ENCODE results near the gene CEP76. TPM values are rescaled to one million over a fixed set of nuclear protein-coding genes. Genes with fewer than 3 reads are reported as not detected.

Gene CEP76
- total RNA-seq, 1 experiment from 2014 or later: 12.9 TPM

DNA sequence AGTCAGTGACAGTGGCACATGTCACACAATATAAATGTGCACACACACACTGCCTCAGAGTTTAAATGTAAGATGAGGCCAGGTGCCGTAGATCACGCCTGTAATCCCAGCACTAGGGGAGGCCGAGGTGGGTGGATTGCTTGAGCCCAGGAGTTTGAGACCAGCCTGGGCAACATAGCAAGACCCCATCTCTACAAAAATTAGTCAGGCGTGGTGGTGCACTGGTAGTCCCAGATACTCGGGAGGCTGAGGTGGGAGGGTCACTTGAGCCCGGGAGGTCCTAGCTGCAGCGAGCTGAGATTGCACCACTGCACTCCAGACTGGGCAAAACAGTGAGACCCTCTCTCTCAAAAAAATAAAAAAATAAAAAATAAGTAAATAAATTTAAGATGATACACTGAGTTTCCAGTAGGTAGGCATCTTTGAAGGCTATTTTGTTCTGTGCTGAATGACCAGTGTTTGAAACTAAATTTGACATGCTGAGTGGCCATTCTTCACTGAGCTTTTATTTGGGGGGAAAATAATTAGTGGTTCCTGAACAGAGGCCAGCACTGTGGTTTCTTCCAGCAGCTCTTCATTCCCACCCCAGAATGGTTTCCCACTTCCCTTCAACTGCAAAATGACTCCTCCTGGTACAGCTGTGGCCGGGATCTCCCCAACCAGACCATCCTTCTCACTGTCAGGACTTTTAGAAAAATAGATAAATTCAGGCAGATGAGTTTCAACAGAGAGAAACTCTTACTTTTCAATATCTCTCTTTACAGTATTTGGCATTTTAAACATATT, 45.2 kb upstream of the CEP76 start:
- intact Hi-C loops (cut with micrococcal nuclease; ENCODE audit: unreplicated experiment): no loop called here
- peaks cover 4% of the 10 kb centered on the region; the same call in 1 of the 2 replicates for H3K4me1 ChIP-seq (ENCODE audit: control insufficient read depth, insufficient read depth, low read length)
- ATAC-seq (no peak), DNase-seq (ENCODE audit: low read depth, low spot score) (no peak)
- in situ Hi-C loops (cut with HindIII; ENCODE audit: low pct_unique_long_range_greater_than_20kb, low sequenced_read_pairs): no loop called here
- BruUV-seq (replicated peaks): no TSS peak
- no peaks in the 10 kb centered on the region for H3K9me3 ChIP-seq (ENCODE audit: control insufficient read depth, insufficient read depth, low read depth, low read length)
- ChIA-PET CTCF (no interaction called here), POLR2A (no interaction called here)
- no peaks in the 10 kb centered on the region for H3K36me3 ChIP-seq (ENCODE audit: control insufficient read depth, insufficient read depth, low read length)
- no peak overlapping the region for H3K27ac ChIP-seq (ENCODE audit: low read length)
- H3K4me3 ChIP-seq (ENCODE audit: low read depth in 2 of 2, low read length in 2 of 2): no peak overlapping the region
- H3K27me3 ChIP-seq (ENCODE audit: control insufficient read depth, insufficient read depth, low read length): no peaks in the 10 kb centered on the region
- TF ChIP-seq CTCF (IDR thresholded peaks at IDR 0.05): no peak
- TF ChIP-seq, protein P1, sequence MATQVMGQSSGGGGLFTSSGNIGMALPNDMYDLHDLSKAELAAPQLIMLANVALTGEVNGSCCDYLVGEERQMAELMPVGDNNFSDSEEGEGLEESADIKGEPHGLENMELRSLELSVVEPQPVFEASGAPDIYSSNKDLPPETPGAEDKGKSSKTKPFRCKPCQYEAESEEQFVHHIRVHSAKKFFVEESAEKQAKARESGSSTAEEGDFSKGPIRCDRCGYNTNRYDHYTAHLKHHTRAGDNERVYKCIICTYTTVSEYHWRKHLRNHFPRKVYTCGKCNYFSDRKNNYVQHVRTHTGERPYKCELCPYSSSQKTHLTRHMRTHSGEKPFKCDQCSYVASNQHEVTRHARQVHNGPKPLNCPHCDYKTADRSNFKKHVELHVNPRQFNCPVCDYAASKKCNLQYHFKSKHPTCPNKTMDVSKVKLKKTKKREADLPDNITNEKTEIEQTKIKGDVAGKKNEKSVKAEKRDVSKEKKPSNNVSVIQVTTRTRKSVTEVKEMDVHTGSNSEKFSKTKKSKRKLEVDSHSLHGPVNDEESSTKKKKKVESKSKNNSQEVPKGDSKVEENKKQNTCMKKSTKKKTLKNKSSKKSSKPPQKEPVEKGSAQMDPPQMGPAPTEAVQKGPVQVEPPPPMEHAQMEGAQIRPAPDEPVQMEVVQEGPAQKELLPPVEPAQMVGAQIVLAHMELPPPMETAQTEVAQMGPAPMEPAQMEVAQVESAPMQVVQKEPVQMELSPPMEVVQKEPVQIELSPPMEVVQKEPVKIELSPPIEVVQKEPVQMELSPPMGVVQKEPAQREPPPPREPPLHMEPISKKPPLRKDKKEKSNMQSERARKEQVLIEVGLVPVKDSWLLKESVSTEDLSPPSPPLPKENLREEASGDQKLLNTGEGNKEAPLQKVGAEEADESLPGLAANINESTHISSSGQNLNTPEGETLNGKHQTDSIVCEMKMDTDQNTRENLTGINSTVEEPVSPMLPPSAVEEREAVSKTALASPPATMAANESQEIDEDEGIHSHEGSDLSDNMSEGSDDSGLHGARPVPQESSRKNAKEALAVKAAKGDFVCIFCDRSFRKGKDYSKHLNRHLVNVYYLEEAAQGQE (IDR thresholded peaks at IDR 0.05; ENCODE audit: insufficient read depth in 1 of 2, low read depth in 2 of 2, low read length in 1 of 2): no peak
- no peak for TF ChIP-seq TCF7L2 (IDR thresholded peaks at IDR 0.05; ENCODE audit: low read depth, low read length)
- no peak for TF ChIP-seq SIN3A (IDR thresholded peaks at IDR 0.05; ENCODE audit: borderline replicate concordance, insufficient read depth, low read depth, low read length)
- TF ChIP-seq POLR2AphosphoS5 (IDR thresholded peaks at IDR 0.05; ENCODE audit: low read depth, low read length): no peak

DNA sequence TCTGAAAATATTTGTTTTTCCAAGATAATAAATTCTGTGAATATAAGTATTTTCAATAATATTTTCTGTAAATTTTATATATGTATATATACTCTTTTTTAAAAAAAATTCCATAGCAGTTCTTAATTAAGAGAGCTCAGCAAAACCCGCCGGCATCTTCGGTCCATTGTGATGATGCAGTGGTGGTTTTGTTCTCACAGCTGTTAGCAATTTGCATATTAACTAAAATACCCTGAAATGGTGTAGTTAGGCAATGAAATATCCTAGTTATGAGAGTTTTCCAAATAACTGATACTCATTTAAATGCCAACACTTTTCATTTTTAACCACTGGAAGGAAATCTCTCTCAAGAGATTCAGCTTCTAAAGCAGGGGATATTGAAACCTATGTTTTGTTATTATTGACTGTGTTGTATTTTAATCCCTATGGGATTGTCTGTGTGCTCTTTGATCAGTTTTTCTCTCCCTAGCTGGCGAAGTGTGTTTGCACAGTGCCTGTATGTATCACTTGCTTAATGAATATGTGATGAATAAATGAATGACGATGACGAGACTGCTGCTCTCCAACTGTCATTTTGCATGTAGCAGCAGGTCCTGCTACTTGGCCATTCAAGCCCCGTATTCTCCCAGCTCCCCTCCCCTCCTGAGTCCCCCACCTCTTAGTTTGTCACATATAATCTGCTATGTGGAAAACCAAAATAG, 42.7 kb upstream of the CEP76 start:
- H3K27ac ChIP-seq (ENCODE audit: low read length): no peak overlapping the region
- DNase-seq (ENCODE audit: low read depth, low spot score) (no peak), ATAC-seq (no peak)
- intact Hi-C loops (cut with micrococcal nuclease; ENCODE audit: unreplicated experiment): no loop called here
- no TSS peak for BruUV-seq (replicated peaks)
- H3K27me3 ChIP-seq (ENCODE audit: control insufficient read depth, insufficient read depth, low read length): no peaks in the 10 kb centered on the region
- CTCF ChIA-PET: interaction anchor here (1.8 kb wide), 1 partner anchor 189 kb away, joined by 7 read pairs; no protein-coding TSS in a partner anchor
- peaks cover 5% of the 10 kb centered on the region; the same call in 1 of the 2 replicates for H3K4me1 ChIP-seq (ENCODE audit: control insufficient read depth, insufficient read depth, low read length)
- in situ Hi-C loops (cut with HindIII; ENCODE audit: low pct_unique_long_range_greater_than_20kb, low sequenced_read_pairs): no loop called here
- H3K9me3 ChIP-seq (ENCODE audit: control insufficient read depth, insufficient read depth, low read depth, low read length): no peaks in the 10 kb centered on the region
- POLR2A ChIA-PET: no interaction called here
- no peaks in the 10 kb centered on the region for H3K36me3 ChIP-seq (ENCODE audit: control insufficient read depth, insufficient read depth, low read length)
- TF ChIP-seq POLR2AphosphoS5 (IDR thresholded peaks at IDR 0.05; ENCODE audit: low read depth, low read length) (no peak), TCF7L2 (IDR thresholded peaks at IDR 0.05; ENCODE audit: low read depth, low read length) (no peak), CTCF (IDR thresholded peaks at IDR 0.05) (no peak), SIN3A (IDR thresholded peaks at IDR 0.05; ENCODE audit: borderline replicate concordance, insufficient read depth, low read depth, low read length) (no peak)
- TF ChIP-seq, protein P1 (IDR thresholded peaks at IDR 0.05; ENCODE audit: insufficient read depth in 1 of 2, low read depth in 2 of 2, low read length in 1 of 2): no peak
- H3K4me3 ChIP-seq (ENCODE audit: low read depth in 2 of 2, low read length in 2 of 2): no peak overlapping the region
